Gastrocnemius medialis (tissue), 4 donors: ENCODE data around the gene RNF26. TPM values are rescaled to one million over a fixed set of nuclear protein-coding genes. Genes with fewer than 3 reads are reported as not detected.

Experiments
- ATAC-seq, 2 donors: fragments of 150-250 bp; one replicate each; pipeline ENCODE4 v1.9.1; 2016
- DNase-seq, 2 donors: peaks; one replicate each; pipeline ENCODE4 v3.0.0-alpha.2; 2019
- H3K27ac ChIP-seq, 4 donors: fragments of 200-600 bp; sonication (generic); 1 replicate in 1 of 4; 2 replicates in 3 of 4; pipeline ENCODE4 v1.5.1; 2016 to 2018; ENCODE audit warnings: mild to moderate bottlenecking in 2 of 4, moderate library complexity in 1 of 4
- H3K27me3 ChIP-seq, 3 donors: fragments of 200-600 bp; sonication (generic) in 2 of 3; 1 replicate in 1 of 3; 2 replicates in 2 of 3; pipeline versions ENCODE4 v1.5.1 to v1.6.0; 2016 to 2019; ENCODE audit warnings: mild to moderate bottlenecking in 1 of 3, moderate library complexity in 1 of 3
- H3K36me3 ChIP-seq, 2 donors: fragments of 200-600 bp; sonication (generic) in 1 of 2; one replicate each; pipeline ENCODE4 v1.5.1; 2017 to 2018
- H3K4me1 ChIP-seq, 2 donors: fragments of 200-600 bp; sonication (generic) in 1 of 2; one replicate each; pipeline ENCODE4 v1.5.1; 2016 to 2017; ENCODE audit warnings: mild to moderate bottlenecking in 2 of 2
- H3K4me3 ChIP-seq, 4 donors: fragments of 200-600 bp; sonication (generic) in 3 of 4; 1 replicate in 1 of 4; 2 replicates in 3 of 4; pipeline ENCODE4 v1.5.1; 2016 to 2019; ENCODE audit warnings: mild to moderate bottlenecking in 2 of 4
- H3K9me3 ChIP-seq, 3 donors: fragments of 200-600 bp; sonication (generic) in 2 of 3; 1 replicate in 1 of 3; 2 replicates in 2 of 3; pipeline ENCODE4 v1.5.1; 2016 to 2019
- POLR2A ChIP-seq, 2 donors: fragments of 450-650 bp; IDR thresholded peaks; one replicate each; pipeline ENCODE4 v1.6.1; 2017; ENCODE audit warnings: antibody characterized with exemption in 2 of 2, mild to moderate bottlenecking in 2 of 2, moderate library complexity in 2 of 2
- in situ Hi-C, 4 donors: fragments of 200-750 bp; cut with MboI; loops; one replicate each; pipeline versions ENCODE4 v1.15.0 to v1.8.0; 2017; ENCODE audit warnings: low sequenced_read_pairs in 4 of 4
- intact Hi-C: fragments of 100-400 bp; cut with DNase I; formaldehyde crosslinking; loops from one replicate; pipeline ENCODE4 v1.15.1; 2023; ENCODE audit warnings: low total_unique reads
- total RNA-seq, 4 donors: library from RNA; depleted of rRNA; stranded (reverse); fragments of >200 nt; gene quantifications; one replicate each; pipeline versions ENCODE4 v1.1.0 to v1.2.3, GENCODE V29; 2016
- TF ChIP-seq, protein P1 (sequence below), 5 experiments: fragments of 450-650 bp in 3 of 5; fragments of 200-600 bp in 2 of 5; sonication (generic) in 2 of 5; IDR thresholded peaks in 4 of 5; conservative IDR thresholded peaks in 1 of 5; 1 replicate in 4 of 5; 2 replicates in 1 of 5; pipeline ENCODE4 v1.5.1; 2016 to 2019; ENCODE audit warnings: antibody characterized with exemption in 5 of 5, mild to moderate bottlenecking in 3 of 5, moderate library complexity in 3 of 5

RNF26 gene
- 1 to 10 TPM; 3.8 to 5.1 (median 4.7) TPM for total RNA-seq

DNA sequence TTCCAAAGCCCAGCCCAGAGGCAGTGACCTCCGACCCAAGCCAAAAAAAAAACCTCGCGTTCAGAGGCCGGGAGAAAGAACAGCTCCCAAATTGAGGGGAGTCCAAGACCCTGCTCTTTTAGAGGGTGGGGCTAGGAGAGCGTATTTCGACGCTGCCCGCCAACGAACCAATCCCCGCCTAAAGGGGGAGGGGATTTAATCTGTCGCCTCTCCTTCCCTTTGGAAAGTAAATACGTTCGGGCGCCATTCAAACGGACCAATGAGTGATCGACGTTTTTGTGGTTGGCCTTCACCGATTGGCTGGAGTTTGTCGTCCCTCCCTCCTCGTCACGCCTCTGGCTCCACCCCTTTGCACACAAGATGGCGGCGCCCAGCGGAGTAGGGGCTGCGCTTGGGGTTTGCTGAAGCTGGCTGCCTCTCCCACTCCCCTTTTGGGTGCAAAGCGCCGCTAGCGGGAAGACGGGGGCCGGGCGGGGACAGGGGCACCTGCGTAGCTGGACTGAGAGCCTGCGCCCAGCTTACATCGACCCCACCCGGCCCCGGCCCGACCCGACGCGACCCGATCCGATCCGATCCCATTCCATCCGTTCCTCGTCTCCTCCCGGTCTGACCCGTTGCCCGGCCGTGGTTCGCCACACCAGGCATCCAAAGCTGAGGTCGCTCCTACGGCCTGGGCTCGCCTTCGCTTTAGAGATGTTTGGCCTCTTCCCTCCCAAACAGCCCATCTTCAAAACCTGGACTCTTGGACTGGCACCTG is at the start of gene RNF26:
Gene RNF26, plus strand, starts transcription at position 354 of the 757 bp plus-strand sequence. CDS start 596 bp downstream, outside the sequence.
- Histone ChIP-seq H3K36me3 (no peaks in the 10 kb centered on the region), H3K4me1 (peaks cover 32 to 38% of the 10 kb centered on the region in 2 donors), H3K9me3 (no peaks in the 10 kb centered on the region), H3K4me3 (peak within 1 kb of the TSS; percentile 80 to 99 (median 93)), H3K27me3 (no peaks in the 10 kb centered on the region), H3K27ac (peak within 1 kb of the TSS; percentile 91 to 98 (median 96))
- peak; percentile 85 to 86 for TF ChIP-seq POLR2A (IDR thresholded peaks at IDR 0.05)
- TF ChIP-seq, protein P1, sequence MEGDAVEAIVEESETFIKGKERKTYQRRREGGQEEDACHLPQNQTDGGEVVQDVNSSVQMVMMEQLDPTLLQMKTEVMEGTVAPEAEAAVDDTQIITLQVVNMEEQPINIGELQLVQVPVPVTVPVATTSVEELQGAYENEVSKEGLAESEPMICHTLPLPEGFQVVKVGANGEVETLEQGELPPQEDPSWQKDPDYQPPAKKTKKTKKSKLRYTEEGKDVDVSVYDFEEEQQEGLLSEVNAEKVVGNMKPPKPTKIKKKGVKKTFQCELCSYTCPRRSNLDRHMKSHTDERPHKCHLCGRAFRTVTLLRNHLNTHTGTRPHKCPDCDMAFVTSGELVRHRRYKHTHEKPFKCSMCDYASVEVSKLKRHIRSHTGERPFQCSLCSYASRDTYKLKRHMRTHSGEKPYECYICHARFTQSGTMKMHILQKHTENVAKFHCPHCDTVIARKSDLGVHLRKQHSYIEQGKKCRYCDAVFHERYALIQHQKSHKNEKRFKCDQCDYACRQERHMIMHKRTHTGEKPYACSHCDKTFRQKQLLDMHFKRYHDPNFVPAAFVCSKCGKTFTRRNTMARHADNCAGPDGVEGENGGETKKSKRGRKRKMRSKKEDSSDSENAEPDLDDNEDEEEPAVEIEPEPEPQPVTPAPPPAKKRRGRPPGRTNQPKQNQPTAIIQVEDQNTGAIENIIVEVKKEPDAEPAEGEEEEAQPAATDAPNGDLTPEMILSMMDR (IDR thresholded peaks at IDR 0.05 in 4 of 5, conservative IDR thresholded peaks at IDR 0.05 in 1 of 5), result no peak
- in situ Hi-C loops, result loop anchor here in 2 of 4 donors (5.0 to 10.0 kb wide), 3 partner anchors 132 to 140 kb away; no protein-coding TSS in a partner anchor
- intact Hi-C loops, result loop anchor here (2.0 kb wide), 1 partner anchor 46 kb away; the partner anchor contains the start of gene USP2
- peak; percentile 98 for DNase-seq
- ATAC-seq, result peak; percentile 97 to 98

DNA sequence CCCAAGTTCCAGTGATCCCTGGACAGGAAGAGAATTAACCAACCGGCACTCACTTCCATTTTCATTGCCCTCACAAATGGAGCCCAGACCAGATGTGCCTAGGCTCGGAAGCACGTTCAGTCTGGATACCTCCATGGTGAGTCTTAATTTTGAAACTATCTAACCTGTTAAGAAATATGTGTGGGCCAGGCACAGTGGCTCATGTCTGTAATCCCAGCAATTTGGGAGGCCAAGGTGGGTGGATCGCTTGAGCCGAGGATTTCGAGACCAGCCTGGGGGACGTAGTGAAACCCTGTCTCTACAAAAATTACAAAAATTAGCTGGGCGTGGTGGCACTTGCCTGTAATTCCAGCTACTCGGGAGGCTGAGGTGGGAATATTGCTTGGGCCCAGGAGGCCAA is 48.9 kb upstream of the RNF26 start:
- Histone ChIP-seq H3K4me3 (no peak overlapping the region), H3K36me3 (peaks cover 0 to 5% of the 10 kb centered on the region in 2 donors), H3K27ac (no peak overlapping the region), H3K4me1 (peaks cover 0 to 2% of the 10 kb centered on the region in 2 donors), H3K27me3 (no peaks in the 10 kb centered on the region), H3K9me3 (no peaks in the 10 kb centered on the region)
- in situ Hi-C loops, result no loop called here
- ATAC-seq (no peak), DNase-seq (no peak)
- TF ChIP-seq, protein P1 (IDR thresholded peaks at IDR 0.05 in 4 of 5, conservative IDR thresholded peaks at IDR 0.05 in 1 of 5), result no peak
- no peak for TF ChIP-seq POLR2A (IDR thresholded peaks at IDR 0.05)
- intact Hi-C loops, result no loop called here

DNA sequence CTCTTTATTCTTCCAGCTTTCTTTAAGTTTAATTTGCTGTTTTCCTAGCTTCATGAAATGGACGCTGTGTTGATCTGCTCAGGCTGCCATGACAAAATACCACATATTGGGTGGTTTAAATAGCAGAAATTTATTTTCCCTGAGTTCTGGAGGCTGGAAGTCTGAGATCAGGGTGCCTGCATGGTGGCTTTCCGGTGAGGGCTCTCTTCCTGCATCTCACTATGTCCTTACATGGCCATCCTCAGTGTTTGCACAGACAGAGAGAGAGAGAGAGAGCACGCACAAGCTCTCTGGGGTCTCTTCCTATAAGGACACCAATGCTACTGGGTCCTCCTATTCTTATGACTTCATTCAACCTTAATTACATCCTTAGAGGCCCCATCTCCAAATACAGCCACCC is 46.1 kb upstream of the RNF26 start:
- Histone ChIP-seq H3K4me3 (no peak overlapping the region), H3K27me3 (no peaks in the 10 kb centered on the region), H3K9me3 (no peaks in the 10 kb centered on the region), H3K36me3 (peaks cover 0 to 5% of the 10 kb centered on the region in 2 donors), H3K4me1 (peaks cover 0 to 2% of the 10 kb centered on the region in 2 donors), H3K27ac (no peak overlapping the region)
- DNase-seq, result no peak
- in situ Hi-C loops, result no loop called here
- intact Hi-C loops, result no loop called here
- ATAC-seq, result no peak
- no peak for TF ChIP-seq POLR2A (IDR thresholded peaks at IDR 0.05)
- TF ChIP-seq, protein P1 (IDR thresholded peaks at IDR 0.05 in 4 of 5, conservative IDR thresholded peaks at IDR 0.05 in 1 of 5), result no peak

DNA sequence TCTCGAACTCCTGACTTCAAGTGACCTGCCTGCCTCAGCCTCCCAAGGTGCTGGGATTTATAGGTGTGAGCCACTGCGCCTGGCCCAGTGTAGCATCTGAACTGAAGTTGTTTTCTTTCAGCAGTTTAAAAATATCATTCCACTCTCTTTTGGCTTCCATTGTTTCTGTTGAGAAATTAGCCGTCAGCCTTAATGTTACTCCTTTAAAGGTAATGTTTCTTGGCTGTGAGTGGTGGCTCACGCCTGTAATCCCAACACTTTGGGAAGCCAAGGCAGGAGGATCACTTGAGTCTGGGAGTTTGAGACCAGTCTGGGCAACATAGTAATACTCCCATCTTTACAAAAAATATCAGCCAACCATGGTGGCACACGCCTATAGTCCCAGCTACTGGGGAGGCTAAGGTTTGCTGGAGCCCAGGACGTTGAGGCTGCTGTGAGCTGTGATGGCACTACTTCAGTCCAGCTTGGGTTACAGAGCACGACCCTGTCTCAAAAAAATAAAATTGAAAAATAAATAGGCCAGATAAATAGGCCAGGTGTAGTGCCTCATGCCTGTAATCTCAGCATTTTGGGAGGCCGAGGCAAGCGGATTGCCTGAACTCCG is 43.3 kb upstream of the RNF26 start:
- Histone ChIP-seq H3K36me3 (peaks cover 0 to 5% of the 10 kb centered on the region in 2 donors), H3K4me1 (no peaks in the 10 kb centered on the region), H3K27ac (no peak overlapping the region), H3K27me3 (no peaks in the 10 kb centered on the region), H3K4me3 (no peak overlapping the region), H3K9me3 (no peaks in the 10 kb centered on the region)
- DNase-seq (no peak), ATAC-seq (no peak)
- intact Hi-C loops (no loop called here), in situ Hi-C loops (no loop called here)
- TF ChIP-seq, protein P1 (IDR thresholded peaks at IDR 0.05 in 4 of 5, conservative IDR thresholded peaks at IDR 0.05 in 1 of 5), result no peak
- no peak for TF ChIP-seq POLR2A (IDR thresholded peaks at IDR 0.05)
